ENCODE results near the gene KASH5. TPM values are rescaled to one million over a fixed set of nuclear protein-coding genes. Genes with fewer than 3 reads are reported as not detected.

KASH5 gene
- total and polyA plus RNA-seq, 2 donors (not counting 1 experiment from before 2014, with no cell fraction given): 0.67 to 0.74 TPM

GRCh38 chr19:49403404-49404187 is 15.5 kb downstream of the KASH5 start:
- Histone ChIP-seq H3K9me3 (ENCODE audit: control extremely low read depth in 1 of 3, control insufficient read depth in 2 of 3, insufficient read depth in 1 of 3, low read length in 2 of 3) (no peaks in the 10 kb centered on the region), H4K20me1 (ENCODE audit: control insufficient read depth, insufficient read depth, low read length, poor library complexity, severe bottlenecking) (no peaks in the 10 kb centered on the region), H2AFZ (ENCODE audit: insufficient read depth, low read depth, low read length, poor library complexity, severe bottlenecking) (peak overlapping the region; percentile 72), H3K9ac (ENCODE audit: low read length) (peak overlapping the region; percentile 15), H3K36me3 (replicated peaks in 1 of 2; ENCODE audit: control extremely low read depth in 1 of 2, control insufficient read depth in 1 of 2, extremely low read depth in 1 of 2, insufficient read depth in 2 of 2, low read length in 1 of 2) (no peaks in the 10 kb centered on the region), H3K27ac (ENCODE audit: low read length in 2 of 2) (peak overlapping the region; percentile 26 to 28), H3K4me1 (ENCODE audit: control insufficient read depth in 2 of 2, insufficient read depth in 2 of 2, low read length in 2 of 2) (peaks cover 11 to 24% of the 10 kb centered on the region in 2 donors), H3K4me2 (replicated peaks; ENCODE audit: low read depth, low read length, poor library complexity, severe bottlenecking) (peak overlapping the region; percentile 36), H3K27me3 (replicated peaks in 1 of 4; ENCODE audit: control extremely low read depth in 1 of 4, control insufficient read depth in 3 of 4, insufficient read depth in 4 of 4, low read length in 3 of 4) (no peaks in the 10 kb centered on the region), H3K79me2 (ENCODE audit: control insufficient read depth, insufficient read depth, low read length) (no peaks in the 10 kb centered on the region), H3K4me3 (ENCODE audit: control extremely low read depth in 1 of 5, extremely low read depth in 1 of 5, insufficient read depth in 1 of 5, low read depth in 2 of 5, low read length in 4 of 5) (no peak overlapping the region)
- intact Hi-C loops (cut with micrococcal nuclease): no loop called here
- peak; percentile 81 for ATAC-seq (ENCODE audit: low read depth)
- Mint-ChIP-seq H3K27ac (peak overlapping the region; percentile 92), H3K4me1 (peaks cover 26% of the 10 kb centered on the region), H3K4me3 (peak overlapping the region; percentile 54), H3K9me3 (ENCODE audit: insufficient read depth) (no peaks in the 10 kb centered on the region), H3K27me3 (no peaks in the 10 kb centered on the region)
- 47% methylated on average over 5 of the region's 7 CpGs for WGBS (ENCODE audit: insufficient coverage)
- DNase-seq: peak; percentile 73
- CTCF ChIA-PET: interaction anchor here (1.2 to 1.9 kb wide), 4 partner anchors 10 to 178 kb away, joined by 3 to 7 read pairs (median 6); no protein-coding TSS in a partner anchor
- no peak for TF ChIP-seq EZH2 (IDR thresholded peaks at IDR 0.05; ENCODE audit: borderline replicate concordance, insufficient read depth, low read depth, low read length, poor library complexity, severe bottlenecking)
- POLR2A ChIA-PET: interaction anchor here (0.7 to 1.5 kb wide), 3 partner anchors 12 to 21 kb away, joined by 3 to 4 read pairs (median 4); no protein-coding TSS in a partner anchor

- intact Hi-C loops (cut with micrococcal nuclease): no loop called here
- Mint-ChIP-seq H3K9me3 (ENCODE audit: insufficient read depth) (no peaks in the 10 kb centered on the region), H3K4me1 (peaks cover 56% of the 10 kb centered on the region), H3K27me3 (no peaks in the 10 kb centered on the region), H3K27ac (peak overlapping the region; percentile 37), H3K4me3 (no peak overlapping the region)
- ChIA-PET POLR2A (interaction anchor here (1.3 kb wide), 1 partner anchor 19 kb away, joined by 9 read pairs; no protein-coding TSS in a partner anchor), CTCF (interaction anchor here (1.0 to 2.1 kb wide), 4 partner anchors 13 to 47 kb away, joined by 3 to 11 read pairs (median 4); no protein-coding TSS in a partner anchor)
- ATAC-seq (ENCODE audit: low read depth) (no peak), DNase-seq (no peak)
- WGBS (ENCODE audit: insufficient coverage): 93% methylated on average over 4 of the region's 7 CpGs
- Histone ChIP-seq H3K27me3 (replicated peaks in 1 of 4; ENCODE audit: control extremely low read depth in 1 of 4, control insufficient read depth in 3 of 4, insufficient read depth in 4 of 4, low read length in 3 of 4) (no peaks in the 10 kb centered on the region), H3K4me1 (ENCODE audit: control insufficient read depth in 2 of 2, insufficient read depth in 2 of 2, low read length in 2 of 2) (peaks cover 39 to 58% of the 10 kb centered on the region in 2 donors), H4K20me1 (ENCODE audit: control insufficient read depth, insufficient read depth, low read length, poor library complexity, severe bottlenecking) (no peaks in the 10 kb centered on the region), H3K27ac (ENCODE audit: low read length in 2 of 2) (no peak overlapping the region), H3K79me2 (ENCODE audit: control insufficient read depth, insufficient read depth, low read length) (no peaks in the 10 kb centered on the region), H3K36me3 (replicated peaks in 1 of 2; ENCODE audit: control extremely low read depth in 1 of 2, control insufficient read depth in 1 of 2, extremely low read depth in 1 of 2, insufficient read depth in 2 of 2, low read length in 1 of 2) (no peaks in the 10 kb centered on the region), H3K4me2 (replicated peaks; ENCODE audit: low read depth, low read length, poor library complexity, severe bottlenecking) (no peak overlapping the region), H3K9ac (ENCODE audit: low read length) (no peak overlapping the region), H3K9me3 (ENCODE audit: control extremely low read depth in 1 of 3, control insufficient read depth in 2 of 3, insufficient read depth in 1 of 3, low read length in 2 of 3) (peaks cover 0 to 3% (median 0%) of the 10 kb centered on the region in 3 donors), H2AFZ (ENCODE audit: insufficient read depth, low read depth, low read length, poor library complexity, severe bottlenecking) (no peak overlapping the region), H3K4me3 (ENCODE audit: control extremely low read depth in 1 of 5, extremely low read depth in 1 of 5, insufficient read depth in 1 of 5, low read depth in 2 of 5, low read length in 4 of 5) (no peak overlapping the region)
- TF ChIP-seq CTCF (IDR thresholded peaks at IDR 0.05) (no peak), EZH2 (IDR thresholded peaks at IDR 0.05; ENCODE audit: borderline replicate concordance, insufficient read depth, low read depth, low read length, poor library complexity, severe bottlenecking) (no peak)
Observed at GRCh38 chr19:49407079-49407478, 19.0 kb downstream of the KASH5 start.

All from B cell (primary cell).